HL-60 (cell line): ENCODE data around the gene CDC37L1.

Experiments
- DNase-seq, 2 experiments: peaks; one replicate each; pipeline ENCODE4 v3.0.0-alpha.2; 2010 to 2020; ENCODE audit warnings: low read depth in 1 of 2, low spot score in 1 of 2
- H3K27ac ChIP-seq: fragments of 250-450 bp; sonication (Bioruptor Pico); replicated peaks from 2 replicates; pipeline ENCODE4 v1.5.1; 2020; ENCODE audit warnings: mild to moderate bottlenecking, moderate library complexity
- H3K27me3 ChIP-seq: fragments of 250-450 bp; sonication (Bioruptor Pico); 2 replicates; pipeline ENCODE4 v1.5.1; 2021; ENCODE audit warnings: mild to moderate bottlenecking, moderate library complexity; ENCODE audit not compliant: insufficient read depth, poor library complexity, severe bottlenecking
- H3K4me3 ChIP-seq: replicated peaks from 2 replicates; pipeline ENCODE4 v1.5.1; 2011; ENCODE audit warnings: mild to moderate bottlenecking, control low read depth, low read length; ENCODE audit not compliant: insufficient read depth
- CTCF ChIP-seq: IDR thresholded peaks from one replicate; pipeline ENCODE4 v1.5.1; 2011; ENCODE audit warnings: low read length, control low read depth, inconsistent platforms; ENCODE audit not compliant: insufficient read depth
- GABPA ChIP-seq: IDR thresholded peaks from 2 replicates; pipeline ENCODE4 v1.6.1; 2012; ENCODE audit warnings: low read depth
- POLR2AphosphoS5 ChIP-seq: IDR thresholded peaks from 2 replicates; pipeline ENCODE4 v1.6.1; 2012; ENCODE audit warnings: low read depth
- REST ChIP-seq: IDR thresholded peaks from 2 replicates; pipeline ENCODE4 v1.6.1; 2012; ENCODE audit warnings: low read depth; ENCODE audit not compliant: insufficient replicate concordance
- SPI1 ChIP-seq: IDR thresholded peaks from 2 replicates; pipeline ENCODE4 v1.6.1; 2012; ENCODE audit warnings: low read depth, mild to moderate bottlenecking, borderline replicate concordance
- long read RNA-seq: library from polyadenylated mRNA; unstranded; transcript quantifications from one replicate; pipeline ENCODE4 v2.0.0, GENCODE V29; 2020

Gene CDC37L1
- long read RNA-seq, transcript CDC37L1-201 (7 exons, 3,502 nt) = major isoform, 68 of 77 reads
- long read RNA-seq, partial matches to known transcripts = 3 of 77 reads
- long read RNA-seq, other reads (novel, unspliced or antisense) = 5 of 77 reads

- peak within 1 kb of the TSS; percentile 95 for H3K27ac ChIP-seq
- peak; percentile 83 for TF ChIP-seq GABPA
- no peak; the same call in 1 of the 2 replicates for TF ChIP-seq SPI1
- TF ChIP-seq POLR2AphosphoS5 = peak; percentile 98
- peak; percentile 64 for TF ChIP-seq REST
- no peak for TF ChIP-seq CTCF
- peak; percentile 87 to 97 for DNase-seq
Observed at GRCh38 chr9:4679268-4680172, at the start of gene CDC37L1. CDC37L1 (plus strand) TSS chr9:4679569; CDS start chr9:4679768, 199 bp downstream.

GRCh38 chr9:4630836-4631235 is 48.5 kb upstream of the CDC37L1 start:
- Histone ChIP-seq H3K27me3 (peaks cover 4% of the 10 kb centered on the region), H3K4me3 (no peak overlapping the region), H3K27ac (no peak overlapping the region)
- no peak for DNase-seq
- no peak for TF ChIP-seq GABPA
- no peak for TF ChIP-seq SPI1
- TF ChIP-seq REST = no peak
- TF ChIP-seq CTCF = no peak
- TF ChIP-seq POLR2AphosphoS5 = no peak

More at GRCh38 chr9:4679268-4680172, at the start of gene CDC37L1:
- Histone ChIP-seq H3K4me3 (peak within 1 kb of the TSS; percentile 87), H3K27me3 (no peaks in the 10 kb centered on the region)

- H3K27me3 ChIP-seq = peaks cover 4% of the 10 kb centered on the region
- DNase-seq = no peak
- no peak overlapping the region for H3K4me3 ChIP-seq
- TF ChIP-seq SPI1 (no peak), GABPA (no peak)
- H3K27ac ChIP-seq = no peak overlapping the region
Observed at GRCh38 chr9:4638968-4639367, 40.4 kb upstream of the CDC37L1 start.

- TF ChIP-seq POLR2AphosphoS5 (no peak), GABPA (no peak), SPI1 (no peak), REST (no peak), CTCF (no peak)
- Histone ChIP-seq H3K27me3 (peaks cover 4% of the 10 kb centered on the region), H3K27ac (no peak overlapping the region), H3K4me3 (no peak overlapping the region)
- no peak for DNase-seq
Observed at GRCh38 chr9:4639420-4639819, 39.9 kb upstream of the CDC37L1 start.
